GM18507 (cell line): ENCODE results near the gene PKN2.

Experiments used
- DNase-seq: peaks from one replicate; pipeline ENCODE4 v3.0.0; 2011; ENCODE audit warnings: low read depth; ENCODE audit not compliant: insufficient read length; ENCODE audit errors: extremely low spot score
- FAIRE-seq: peaks from 2 replicates; lab custom pipeline; 2011; peaks lifted over from hg19 to GRCh38; lab: Jason Lieb, UNC

Gene PKN2

GRCh38 chr1:88729297-88729696 is 45.2 kb downstream of the PKN2 start:
- DNase-seq, result no peak
- FAIRE-seq, result no peak

- FAIRE-seq (peak; percentile 29), DNase-seq (no peak)
Observed at GRCh38 chr1:88730132-88730675, 46.1 kb downstream of the PKN2 start.

- FAIRE-seq, result no peak
- DNase-seq, result no peak
Observed at GRCh38 chr1:88730995-88731394, 46.9 kb downstream of the PKN2 start.

- FAIRE-seq, result no peak
- DNase-seq, result no peak
Observed at GRCh38 chr1:88731475-88732269, 47.6 kb downstream of the PKN2 start.

- no peak for FAIRE-seq
Observed at GRCh38 chr1:88735382-88735781, 51.3 kb downstream of the PKN2 start.

GRCh38 chr1:88735909-88736308 is 51.8 kb downstream of the PKN2 start:
- FAIRE-seq, result no peak
- DNase-seq, result no peak

More at GRCh38 chr1:88735382-88735781, 51.3 kb downstream of the PKN2 start:
- DNase-seq, result no peak

- FAIRE-seq (peak; percentile 72), DNase-seq (no peak)
Observed at GRCh38 chr1:88736633-88737248, 52.7 kb downstream of the PKN2 start.

- FAIRE-seq (no peak), DNase-seq (no peak)
Observed at GRCh38 chr1:88737338-88737927, 53.4 kb downstream of the PKN2 start.

GRCh38 chr1:88740784-88741183 is 56.7 kb downstream of the PKN2 start:
- DNase-seq, result no peak
- no peak for FAIRE-seq

- no peak for FAIRE-seq
- DNase-seq, result no peak
Observed at GRCh38 chr1:88741413-88741812, 57.3 kb downstream of the PKN2 start.

- no peak for DNase-seq
- no peak for FAIRE-seq
Observed at GRCh38 chr1:88742531-88742930, 58.5 kb downstream of the PKN2 start.

GRCh38 chr1:88744142-88744541 is 60.1 kb downstream of the PKN2 start:
- DNase-seq (no peak), FAIRE-seq (no peak)

GRCh38 chr1:88746916-88747315 is 62.8 kb downstream of the PKN2 start:
- FAIRE-seq, result peak; percentile 26
- no peak for DNase-seq

GRCh38 chr1:88751714-88752113 is 67.6 kb downstream of the PKN2 start:
- no peak for FAIRE-seq
- DNase-seq, result no peak

- no peak for DNase-seq
- no peak for FAIRE-seq
Observed at GRCh38 chr1:88753506-88753905, 69.4 kb downstream of the PKN2 start.

- FAIRE-seq, result no peak
Observed at GRCh38 chr1:88763649-88764406, 79.8 kb downstream of the PKN2 start.

GRCh38 chr1:88768187-88768586 is 84.1 kb downstream of the PKN2 start:
- FAIRE-seq, result no peak
- DNase-seq, result no peak

More at GRCh38 chr1:88763649-88764406, 79.8 kb downstream of the PKN2 start:
- DNase-seq, result no peak

GRCh38 chr1:88768816-88769215 is 84.7 kb downstream of the PKN2 start:
- no peak for DNase-seq
- FAIRE-seq, result no peak

- DNase-seq, result no peak
- FAIRE-seq, result no peak
Observed at GRCh38 chr1:88773540-88774150, 89.6 kb downstream of the PKN2 start.
